H1 (cell line): ENCODE measurements around the gene TRIM31. TPM values are rescaled to one million over a fixed set of nuclear protein-coding genes. Genes with fewer than 3 reads are reported as not detected.

ENCODE experiments used
- CTCF ChIA-PET: fragments of 300-600 bp; sonication (Branson Sonifier 250); formaldehyde crosslinking; loops from one replicate; lab custom pipeline; 2021; ENCODE audit not compliant: partially characterized antibody; lab: Charles Lee
- POLR2A ChIA-PET: fragments of 300-600 bp; sonication (Branson Sonifier 250); formaldehyde crosslinking; loops from one replicate; lab custom pipeline; 2021; ENCODE audit warnings: inconsistent platforms; ENCODE audit not compliant: partially characterized antibody; lab: Charles Lee
- DNase-seq, 2 experiments: peaks; one replicate each; pipeline versions ENCODE4 v3.0.0 to v3.0.0-alpha.2; 2010 to 2022; ENCODE audit warnings: low spot score in 2 of 2, low read depth in 1 of 2, mixed read lengths in 1 of 2
- FAIRE-seq: peaks from 2 replicates; lab custom pipeline; 2011; peaks lifted over from hg19 to GRCh38; lab: Jason Lieb, UNC
- H2AFZ ChIP-seq: 2 replicates; pipeline ENCODE4 v1.8.1; 2012; ENCODE audit warnings: low read length, inconsistent platforms
- H2AK5ac ChIP-seq: 2 replicates; pipeline ENCODE4 v1.6.1; 2013; ENCODE audit warnings: low read depth, low read length
- H2BK120ac ChIP-seq: replicated peaks from 2 replicates; pipeline ENCODE3; 2013; ENCODE audit warnings: low read depth, low read length, inconsistent platforms
- H2BK12ac ChIP-seq: 2 replicates; pipeline ENCODE4 v1.6.1; 2013; ENCODE audit warnings: low read depth, low read length
- H2BK15ac ChIP-seq: 2 replicates; pipeline ENCODE4 v1.6.1; 2013; ENCODE audit warnings: low read length
- H2BK20ac ChIP-seq: 2 replicates; pipeline ENCODE4 v1.6.1; 2013; ENCODE audit warnings: low read length
- H2BK5ac ChIP-seq: 2 replicates; pipeline ENCODE4 v1.6.1; 2013; ENCODE audit warnings: low read depth, low read length
- H3K14ac ChIP-seq: 2 replicates; pipeline ENCODE4 v1.6.1; 2013; ENCODE audit warnings: inconsistent platforms; ENCODE audit not compliant: insufficient read length
- H3K18ac ChIP-seq: 2 replicates; pipeline ENCODE4 v1.6.1; 2013; ENCODE audit warnings: low read length; ENCODE audit errors: extremely low read depth
- H3K23ac ChIP-seq: 2 replicates; pipeline ENCODE4 v1.6.1; 2013; ENCODE audit warnings: inconsistent platforms; ENCODE audit not compliant: insufficient read length
- H3K23me2 ChIP-seq: 2 replicates; pipeline ENCODE4 v1.6.1; 2013; ENCODE audit warnings: low read depth, low read length
- H3K27ac ChIP-seq: 2 replicates; pipeline ENCODE4 v1.6.1; 2011; ENCODE audit warnings: low read depth, low read length, inconsistent platforms
- H3K27me3 ChIP-seq, 4 experiments: replicated peaks in 1 of 4; 1 replicate in 1 of 4; 2 replicates in 3 of 4; pipeline versions ENCODE4 v1.6.1 to v1.8.1; 2011 to 2013; ENCODE audit warnings: low read length in 3 of 4, mild to moderate bottlenecking in 3 of 4, inconsistent platforms in 2 of 4, mixed read lengths in 2 of 4, moderate library complexity in 1 of 4; ENCODE audit not compliant: control insufficient read depth in 3 of 4, insufficient read depth in 3 of 4; ENCODE audit errors: extremely low read depth in 1 of 4
- H3K36me3 ChIP-seq, 4 experiments: 2 replicates each; pipeline versions ENCODE4 v1.6.1 to v1.8.1; 2011 to 2013; ENCODE audit warnings: mild to moderate bottlenecking in 4 of 4, low read length in 3 of 4, moderate library complexity in 2 of 4, control low read depth in 1 of 4, inconsistent platforms in 1 of 4; ENCODE audit not compliant: insufficient read depth in 4 of 4, control insufficient read depth in 2 of 4
- H3K4ac ChIP-seq: replicated peaks from 2 replicates; pipeline ENCODE3; 2013; ENCODE audit warnings: low read length, low read depth, mixed read lengths, inconsistent platforms; ENCODE audit not compliant: insufficient read length
- H3K4me1 ChIP-seq, 4 experiments: replicated peaks in 1 of 4; 1 replicate in 1 of 4; 2 replicates in 3 of 4; pipeline versions ENCODE4 v1.6.1 to v1.8.1; 2011 to 2013; ENCODE audit warnings: low read length in 3 of 4, inconsistent platforms in 2 of 4, mixed read lengths in 1 of 4; ENCODE audit not compliant: insufficient read depth in 4 of 4, control insufficient read depth in 3 of 4
- H3K4me2 ChIP-seq, 2 experiments: 2 replicates each; pipeline versions ENCODE4 v1.6.1 to v1.8.1; 2011 to 2013; ENCODE audit warnings: low read depth in 2 of 2, low read length in 2 of 2, control low read depth in 1 of 2, inconsistent platforms in 1 of 2, mild to moderate bottlenecking in 1 of 2; ENCODE audit not compliant: insufficient read depth in 1 of 2
- H3K4me3 ChIP-seq, 4 experiments: fragments of 200-600, 300-600 bp in 1 of 4; sonication (generic), shearing (Covaris generic), sonication (Bioruptor Twin) in 1 of 4; 2 replicates each; pipeline versions ENCODE4 v1.5.1 to v1.8.1; 2011 to 2016; ENCODE audit warnings: low read length in 4 of 4, low read depth in 3 of 4, control low read depth in 2 of 4, inconsistent platforms in 2 of 4, mild to moderate bottlenecking in 2 of 4, mixed read lengths in 1 of 4, moderate library complexity in 1 of 4; ENCODE audit not compliant: insufficient read depth in 2 of 4; ENCODE audit errors: extremely low read depth in 1 of 4
- H3K56ac ChIP-seq: replicated peaks from 2 replicates; pipeline ENCODE3; 2013; ENCODE audit warnings: low read depth, mild to moderate bottlenecking, mixed read lengths, low read length, inconsistent platforms; ENCODE audit not compliant: insufficient read length
- H3K79me1 ChIP-seq: 2 replicates; pipeline ENCODE4 v1.6.1; 2013; ENCODE audit warnings: low read depth, low read length, control low read depth
- H3K79me2 ChIP-seq, 2 experiments: 2 replicates each; pipeline versions ENCODE4 v1.6.1 to v1.8.1; 2012 to 2013; ENCODE audit warnings: low read length in 2 of 2, mild to moderate bottlenecking in 2 of 2, inconsistent platforms in 1 of 2; ENCODE audit not compliant: insufficient read depth in 2 of 2, control insufficient read depth in 1 of 2
- H3K9ac ChIP-seq, 4 experiments: replicated peaks in 1 of 4; 1 replicate in 1 of 4; 2 replicates in 3 of 4; pipeline versions ENCODE4 v1.6.1 to v1.8.1; 2011 to 2013; ENCODE audit warnings: low read depth in 3 of 4, low read length in 3 of 4, control low read depth in 2 of 4, mild to moderate bottlenecking in 2 of 4, moderate library complexity in 2 of 4, inconsistent platforms in 1 of 4; ENCODE audit errors: extremely low read depth in 1 of 4
- H3K9me3 ChIP-seq, 2 experiments: 2 replicates each; pipeline versions ENCODE4 v1.6.1 to v1.8.1; 2012 to 2013; ENCODE audit warnings: mild to moderate bottlenecking in 2 of 2, moderate library complexity in 2 of 2, control low read depth in 1 of 2, inconsistent platforms in 1 of 2, low read depth in 1 of 2, low read length in 1 of 2, mixed read lengths in 1 of 2; ENCODE audit not compliant: insufficient read depth in 2 of 2
- H4K20me1 ChIP-seq, 2 experiments: replicated peaks in 1 of 2; 2 replicates each; pipeline versions ENCODE3 to v1.8.1; 2011 to 2013; ENCODE audit warnings: inconsistent platforms in 2 of 2, low read length in 2 of 2, mild to moderate bottlenecking in 1 of 2; ENCODE audit not compliant: insufficient read depth in 2 of 2, control insufficient read depth in 1 of 2
- H4K5ac ChIP-seq: 2 replicates; pipeline ENCODE4 v1.6.1; 2013; ENCODE audit warnings: low read length, low read depth, mixed read lengths, inconsistent platforms; ENCODE audit not compliant: insufficient read length
- H4K8ac ChIP-seq: 2 replicates; pipeline ENCODE4 v1.8.0; 2013; ENCODE audit warnings: mild to moderate bottlenecking, moderate library complexity, low read length, inconsistent platforms; ENCODE audit not compliant: insufficient read depth; ENCODE audit errors: extremely low read depth
- H4K91ac ChIP-seq: replicated peaks from 2 replicates; pipeline ENCODE3; 2013; ENCODE audit warnings: low read length, mixed read lengths, inconsistent platforms; ENCODE audit not compliant: insufficient read length
- WGBS, 2 experiments: shearing (Covaris generic) in 1 of 2; methylation state at CpG; one replicate each; pipeline versions ENCODE4 v1.1.6 to v1.1.7; 2013 to 2015; ENCODE audit warnings: low lambda C conversion rate in 2 of 2, mixed read lengths in 2 of 2, inconsistent platforms in 1 of 2, low coverage in 1 of 2, missing lambda C conversion rate in 1 of 2; ENCODE audit not compliant: insufficient replicate concordance in 2 of 2, insufficient coverage in 1 of 2, insufficient read length in 1 of 2; ENCODE audit errors: extremely low coverage in 1 of 2, missing lambda C conversion rate in 1 of 2; 5-methylcytosine and 5-hydroxymethylcytosine counted together
- polyA plus RNA-seq, 7 experiments: library from polyadenylated mRNA; depleted of rRNA in 3 of 7; stranded (reverse) in 5 of 7; unstranded in 2 of 7; fragments of >200 nt in 5 of 7; fragments of 200-250 nt in 2 of 7; gene quantifications; 1 replicate in 5 of 7; 2 replicates in 1 of 7; 4 replicates in 1 of 7; pipeline versions ENCODE4 v1.2.1 to v1.2.3, GENCODE V29; 2011 to 2013; ENCODE audit warnings: missing spikeins in 2 of 7, mixed read lengths in 2 of 7
- total RNA-seq: library from RNA; stranded (reverse); fragmentation: NEBNext Ultra II Directional; extraction: Animal tissue kit (Norgen Biotek cat#: 25700); gene quantifications from 2 replicates; pipeline ENCODE4 v1.2.1, GENCODE V29; 2021

TRIM31 gene
- total and polyA plus RNA-seq, 2 of the 8 experiments (the other 6 are each of a cell fraction or from before 2014, with no cell fraction given), result not detected

DNA sequence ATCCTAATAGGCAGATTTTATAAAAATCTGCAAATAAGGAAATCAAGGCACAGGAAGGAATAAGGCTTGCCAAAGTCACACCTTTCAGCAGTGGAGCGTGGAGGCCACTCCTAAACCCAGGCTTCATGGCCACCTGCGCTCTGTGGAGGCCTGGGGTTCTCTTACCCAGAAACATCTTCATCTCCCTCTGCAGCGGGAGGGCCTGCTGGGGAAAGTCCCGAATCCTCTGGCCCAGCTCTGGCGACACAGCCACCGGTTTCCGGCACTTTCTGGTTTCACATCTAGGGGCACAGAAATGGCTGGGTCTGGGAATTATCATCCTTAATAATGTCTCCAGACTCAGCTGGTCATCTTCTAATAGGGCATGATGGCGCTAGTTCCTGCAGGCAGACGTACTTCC, 43.9 kb upstream of the TRIM31 start:
- Histone ChIP-seq H2BK15ac (no peak overlapping the region), H3K4me2 (no peak overlapping the region), H4K91ac (no peak overlapping the region), H3K18ac (no peak overlapping the region), H3K79me2 (no peaks in the 10 kb centered on the region), H3K14ac (no peak overlapping the region), H3K9ac (no peak overlapping the region), H3K4ac (no peak overlapping the region), H2AFZ (no peak overlapping the region), H2BK12ac (no peak overlapping the region), H3K23ac (no peak overlapping the region), H3K9me3 (no peaks in the 10 kb centered on the region), H3K27ac (no peak overlapping the region), H4K8ac (no peak overlapping the region), H3K23me2 (no peaks in the 10 kb centered on the region), H4K5ac (no peak overlapping the region), H3K79me1 (no peaks in the 10 kb centered on the region), H2BK20ac (no peak overlapping the region), H2AK5ac (no peak overlapping the region), H3K56ac (no peak overlapping the region), H3K4me1 (no peaks in the 10 kb centered on the region), H3K4me3 (no peak overlapping the region), H2BK120ac (no peak overlapping the region), H2BK5ac (no peak overlapping the region), H4K20me1 (no peaks in the 10 kb centered on the region), H3K36me3 (no peaks in the 10 kb centered on the region), H3K27me3 (peaks cover 0 to 4% (median 1%) of the 10 kb centered on the region in 4 experiments; a peak in 3 of 7 replicates)
- ChIA-PET POLR2A (no interaction called here), CTCF (interaction anchor here (0.7 to 1.6 kb wide), 3 partner anchors 11 to 254 kb away, joined by 3 to 4 read pairs (median 3); no protein-coding TSS in a partner anchor)
- WGBS, 2 experiments, result 91% methylated on average over 9 of the region's 9 CpGs; no CpG with 5 or more reads in 1 of the 2 experiments
- DNase-seq (no peak), FAIRE-seq (no peak)
